GM12878 (cell line): ENCODE data around the gene RGS6. TPM values are rescaled to one million over a fixed set of nuclear protein-coding genes. Genes with fewer than 3 reads are reported as not detected.

Source experiments
- ATAC-seq: fragments of 200-7000 bp; cut with Tn5 transposase; 3 replicates; pipeline ENCODE4 v1.9.1; 2020; ENCODE audit warnings: mild to moderate bottlenecking, moderate library complexity
- BruUV-seq: library from RNA; stranded (reverse); fragments of 400-500 nt; replicated peaks from 2 replicates; lab custom pipeline; 2021; lab: Mats Ljungman, UMichigan
- CTCF ChIA-PET: fragments of 300-600 bp; sonication (Branson Sonifier 250); formaldehyde crosslinking; extraction: SDS; loops from one replicate; lab custom pipeline; 2021; ENCODE audit warnings: inconsistent platforms; lab: Yijun Ruan, JAX
- POLR2A ChIA-PET: fragments of 350-600 bp; formaldehyde crosslinking; extraction: SDS; loops from one replicate; lab custom pipeline; 2021; ENCODE audit warnings: inconsistent platforms; lab: Charles Lee
- RAD21 ChIA-PET: fragments of 300-600 bp; sonication (Branson Sonifier 250); formaldehyde crosslinking; loops from one replicate; lab custom pipeline; 2023; ENCODE audit warnings: antibody characterized with exemption; ENCODE audit not compliant: unreplicated experiment; lab: Charles Lee
- SMC1A ChIA-PET: fragments of 300-600 bp; sonication (Branson Sonifier 250); formaldehyde crosslinking; loops from one replicate; lab custom pipeline; 2023; ENCODE audit not compliant: unreplicated experiment, uncharacterized antibody; lab: Charles Lee
- DNase-seq: peaks from one replicate; pipeline ENCODE4 v3.0.0-alpha.2; 2011; ENCODE audit warnings: low read depth, low spot score
- FAIRE-seq: peaks from 3 replicates; lab custom pipeline; 2011; peaks lifted over from hg19 to GRCh38; lab: Jason Lieb, UNC
- H2AFZ ChIP-seq: 2 replicates; pipeline ENCODE4 v1.6.0; 2011; ENCODE audit warnings: low read depth, low read length, control low read depth; ENCODE audit not compliant: control insufficient read depth
- H3K27ac ChIP-seq: 2 replicates; pipeline ENCODE4 v1.5.1; 2011; ENCODE audit warnings: control low read depth; ENCODE audit not compliant: control insufficient read depth, insufficient read depth
- H3K27me3 ChIP-seq, 2 experiments: replicated peaks in 1 of 2; 2 replicates each; pipeline versions ENCODE4 v1.6.0 to v1.6.1; 2011; ENCODE audit warnings: low read length in 1 of 2; ENCODE audit not compliant: control insufficient read depth in 2 of 2, insufficient read depth in 2 of 2
- H3K36me3 ChIP-seq, 2 experiments: 2 replicates each; pipeline ENCODE4 v1.5.1; 2011; ENCODE audit warnings: low read length in 1 of 2; ENCODE audit not compliant: control insufficient read depth in 2 of 2, insufficient read depth in 2 of 2
- H3K4me1 ChIP-seq: 2 replicates; pipeline ENCODE4 v1.6.1; 2011; ENCODE audit warnings: mild to moderate bottlenecking, low read length, moderate library complexity, mixed read lengths; ENCODE audit not compliant: control insufficient read depth, insufficient read depth
- H3K4me2 ChIP-seq: 2 replicates; pipeline ENCODE4 v1.6.0; 2011; ENCODE audit warnings: control low read depth; ENCODE audit not compliant: control insufficient read depth, insufficient read depth
- H3K4me3 ChIP-seq: fragments of 200-600 bp; sonication (generic); 2 replicates; pipeline ENCODE4 v1.5.1; 2016
- H3K79me2 ChIP-seq: 2 replicates; pipeline ENCODE4 v1.6.0; 2011; ENCODE audit warnings: low read length; ENCODE audit not compliant: control insufficient read depth, insufficient read depth
- H3K9ac ChIP-seq: 2 replicates; pipeline ENCODE4 v1.8.0; 2011; ENCODE audit warnings: low read length, control low read depth, mixed read lengths; ENCODE audit not compliant: control insufficient read depth, insufficient read depth
- H3K9me3 ChIP-seq: replicated peaks from 3 replicates; pipeline ENCODE4 v1.5.1; 2011; ENCODE audit warnings: mild to moderate bottlenecking, low read length; ENCODE audit not compliant: control insufficient read depth, insufficient read depth
- H4K20me1 ChIP-seq: 2 replicates; pipeline ENCODE4 v1.6.0; 2011; ENCODE audit not compliant: control insufficient read depth, insufficient read depth
- BRCA1 ChIP-seq: IDR thresholded peaks from 2 replicates; pipeline ENCODE4 v1.6.1; 2011; ENCODE audit warnings: low read depth, low read length, improper control_type of control experiment
- EP300 ChIP-seq, 2 experiments: fragments of 150-350 bp in 1 of 2; IDR thresholded peaks; 2 replicates each; pipeline ENCODE4 v1.6.1; 2011 to 2012; ENCODE audit warnings: low read depth in 2 of 2, low read length in 2 of 2, borderline replicate concordance in 1 of 2, improper control_type of control experiment in 1 of 2, inconsistent platforms in 1 of 2; ENCODE audit not compliant: control insufficient read depth in 1 of 2
- ETV6 ChIP-seq, 2 experiments: fragments of 450-650 bp in 1 of 2; IDR thresholded peaks in 1 of 2; conservative IDR thresholded peaks in 1 of 2; 2 replicates each; pipeline ENCODE4 v1.6.1; 2014; ENCODE audit warnings: antibody characterized with exemption in 1 of 2, borderline replicate concordance in 1 of 2, low read depth in 1 of 2, mild to moderate bottlenecking in 1 of 2, moderate library complexity in 1 of 2
- GABPA ChIP-seq: IDR thresholded peaks from 2 replicates; pipeline ENCODE4 v1.6.1; 2014; ENCODE audit warnings: antibody characterized with exemption, low read depth, mild to moderate bottlenecking, inconsistent platforms
- JUNB ChIP-seq: IDR thresholded peaks from 2 replicates; pipeline ENCODE4 v1.6.1; 2016; ENCODE audit warnings: antibody characterized with exemption, mild to moderate bottlenecking
- NBN ChIP-seq: fragments of 450-650 bp; IDR thresholded peaks from 2 replicates; pipeline ENCODE4 v1.6.1; 2016
- SIN3A ChIP-seq: IDR thresholded peaks from 2 replicates; pipeline ENCODE4 v1.6.1; 2012; ENCODE audit warnings: low read depth, low read length, improper control_type of control experiment
- SIX5 ChIP-seq: IDR thresholded peaks from 2 replicates; pipeline ENCODE4 v1.6.1; 2011; ENCODE audit warnings: mild to moderate bottlenecking, low read depth, low read length, moderate library complexity; ENCODE audit not compliant: severe bottlenecking
- ZNF217 ChIP-seq: fragments of 450-650 bp; IDR thresholded peaks from 2 replicates; pipeline ENCODE4 v1.6.1; 2017; ENCODE audit warnings: antibody characterized with exemption, mild to moderate bottlenecking
- WGBS: methylation state at CpG from one replicate; pipeline ENCODE4 v1.1.6; 2016; ENCODE audit warnings: low lambda C conversion rate; ENCODE audit not compliant: insufficient replicate concordance, insufficient coverage; ENCODE audit errors: missing lambda C conversion rate; 5-methylcytosine and 5-hydroxymethylcytosine counted together
- in situ Hi-C: fragments of 300-500 bp; cut with MboI; formaldehyde crosslinking; loops from 9 replicates; pipeline ENCODE4 v1.14.3; 2018; ENCODE audit warnings: mixed read lengths
- intact Hi-C: fragments of 100-400 bp; cut with micrococcal nuclease; formaldehyde crosslinking; loops from one replicate; pipeline ENCODE4 v1.14.2; 2022; ENCODE audit not compliant: unreplicated experiment
- polyA plus RNA-seq, 11 experiments: library from polyadenylated mRNA; depleted of rRNA in 4 of 11; unstranded in 6 of 11; stranded (reverse) in 5 of 11; fragments of >200 nt; fragmentation: Nextera tagmentation in 4 of 11; fragmentation: Illumina TruSeq in 1 of 11; extraction: Ambion mirVana in 4 of 11; extraction: Trizol in 1 of 11; gene quantifications; 1 replicate in 1 of 11; 2 replicates in 10 of 11; pipeline versions ENCODE4 v1.2.1 to v1.2.3, GENCODE V29; 2011 to 2016; ENCODE audit warnings: inconsistent platforms in 2 of 11, missing spikeins in 2 of 11, low read depth in 1 of 11
- total RNA-seq, 4 experiments: library from RNA; depleted of rRNA in 3 of 4; stranded (reverse); fragments of >200 nt in 3 of 4; fragmentation: Illumina TruSeq in 1 of 4; extraction: Trizol in 1 of 4; gene quantifications; 2 replicates each; pipeline versions ENCODE4 v1.2.1 to v1.2.3, GENCODE V29; 2013 to 2021

The RGS6 gene
- total and polyA plus RNA-seq, 10 of the 15 experiments (the other 5 are each of a cell fraction or from before 2014, with no cell fraction given) = 3.9 to 18.1 (median 12.4) TPM

DNA sequence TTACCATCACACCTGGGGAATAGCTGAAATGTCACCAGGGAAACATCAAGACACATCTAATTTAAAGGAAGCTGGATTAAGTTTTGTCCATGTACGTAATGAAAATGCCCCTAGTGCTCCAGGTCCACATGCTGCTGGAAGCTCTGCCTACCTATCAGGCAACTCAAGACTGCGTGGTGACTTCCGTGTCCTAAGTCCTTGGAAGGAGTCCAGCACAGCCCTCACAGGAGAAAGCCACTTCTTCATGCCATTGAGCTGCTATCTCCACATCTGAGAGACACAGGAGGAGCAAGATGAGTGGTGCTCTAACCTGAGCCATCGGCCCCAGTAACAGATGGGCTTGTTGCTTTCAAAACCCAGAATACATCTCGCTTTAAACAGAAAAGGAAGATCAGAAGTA, 645.3 kb downstream of the RGS6 start:
- no peak for DNase-seq
- Histone ChIP-seq H3K79me2 (no peaks in the 10 kb centered on the region), H3K4me1 (no peaks in the 10 kb centered on the region), H3K4me3 (no peak overlapping the region), H3K27me3 (no peaks in the 10 kb centered on the region; a peak in 1 of 4 replicates), H3K9me3 (no peaks in the 10 kb centered on the region), H3K36me3 (no peaks in the 10 kb centered on the region), H4K20me1 (no peaks in the 10 kb centered on the region), H2AFZ (no peak overlapping the region), H3K4me2 (no peak overlapping the region), H3K27ac (no peak overlapping the region), H3K9ac (no peak overlapping the region)
- SMC1A ChIA-PET = interaction anchor here (0.8 to 2.9 kb wide), 7 partner anchors 10 to 58 kb away, joined by 3 to 8 read pairs (median 3); no protein-coding TSS in a partner anchor
- no peak for TF ChIP-seq BRCA1
- TF ChIP-seq JUNB = no peak
- no peak for TF ChIP-seq EP300 (IDR thresholded peaks at IDR 0.05; ENCODE audit: borderline replicate concordance in 1 of 2, control insufficient read depth in 1 of 2, low read depth in 2 of 2, low read length in 2 of 2)
- TF ChIP-seq NBN = no peak
- TF ChIP-seq ETV6 (conservative IDR thresholded peaks at IDR 0.05 in 1 of 2, IDR thresholded peaks at IDR 0.05 in 1 of 2; ENCODE audit: borderline replicate concordance in 1 of 2, low read depth in 1 of 2) = no peak
- no peak for TF ChIP-seq ZNF217
- RAD21 ChIA-PET = no interaction called here
- intact Hi-C loops (no loop called here), in situ Hi-C loops (no loop called here)
- no peak for FAIRE-seq
- BruUV-seq = no TSS peak
- CTCF ChIA-PET = interaction anchor here (1.4 to 2.3 kb wide), 2 partner anchors 10 to 121 kb away, joined by 3 to 5 read pairs; no protein-coding TSS in a partner anchor
- POLR2A ChIA-PET = interaction anchor here (1.4 kb wide), 1 partner anchor 8 kb away, joined by 5 read pairs; no protein-coding TSS in a partner anchor
- ATAC-seq = no peak
- 52% methylated on average over 5 of the region's 5 CpGs for WGBS

- Histone ChIP-seq H3K27ac (no peak overlapping the region), H3K27me3 (no peaks in the 10 kb centered on the region; a peak in 1 of 4 replicates), H3K4me1 (no peaks in the 10 kb centered on the region), H4K20me1 (no peaks in the 10 kb centered on the region), H3K36me3 (no peaks in the 10 kb centered on the region), H3K9me3 (no peaks in the 10 kb centered on the region), H3K9ac (no peak overlapping the region), H2AFZ (no peak overlapping the region), H3K79me2 (no peaks in the 10 kb centered on the region), H3K4me3 (no peak overlapping the region), H3K4me2 (no peak overlapping the region)
- no peak for ATAC-seq
- no peak for FAIRE-seq
- intact Hi-C loops = no loop called here
- WGBS = 49% methylated on average over 5 of the region's 5 CpGs
- BruUV-seq = no TSS peak
- SMC1A ChIA-PET = interaction anchor here (1.7 to 2.9 kb wide), 2 partner anchors 11 to 23 kb away, joined by 3 to 8 read pairs; no protein-coding TSS in a partner anchor
- in situ Hi-C loops = no loop called here
- no peak for DNase-seq
- POLR2A ChIA-PET = interaction anchor here (1.4 kb wide), 1 partner anchor 9 kb away, joined by 5 read pairs; no protein-coding TSS in a partner anchor
- CTCF ChIA-PET = no interaction called here
- RAD21 ChIA-PET = no interaction called here
- no peak for TF ChIP-seq SIX5
- no peak for TF ChIP-seq EP300 (IDR thresholded peaks at IDR 0.05; ENCODE audit: borderline replicate concordance in 1 of 2, control insufficient read depth in 1 of 2, low read depth in 2 of 2, low read length in 2 of 2)
- TF ChIP-seq GABPA = no peak
- TF ChIP-seq SIN3A = no peak
Observed at GRCh38 chr14:72578514-72578913, 646.3 kb downstream of the RGS6 start.
